ENCODE data around the gene ZBTB18. TPM values are rescaled to one million over a fixed set of nuclear protein-coding genes. Genes with fewer than 3 reads are reported as not detected.

Gene ZBTB18
- total RNA-seq, 1 donor from 2014 or later = 30.1 TPM

- no peak overlapping the region for H3K4me2 ChIP-seq
- peaks cover 3% of the 10 kb centered on the region for H3K9me3 Mint-ChIP-seq
- H3K36me3 Mint-ChIP-seq = no peaks in the 10 kb centered on the region
- no peak for DNase-seq (ENCODE audit: low spot score)
- H3F3A ChIP-seq (ENCODE audit: low read depth) = peaks cover 3% of the 10 kb centered on the region
- H3K4me3 Mint-ChIP-seq = no peak overlapping the region
- H3K4me1 ChIP-seq = peaks cover 4% of the 10 kb centered on the region
- H3K27ac ChIP-seq = no peak overlapping the region
- no peak for TF ChIP-seq EZH2 (IDR thresholded peaks at IDR 0.05)
- TF ChIP-seq CTCF (IDR thresholded peaks at IDR 0.05) = no peak
- no peak for TF ChIP-seq EZH2phosphoT487 (IDR thresholded peaks at IDR 0.05)
- H3K9me3 ChIP-seq (ENCODE audit: low read depth) = no peaks in the 10 kb centered on the region
- peaks cover 9% of the 10 kb centered on the region for H3K4me1 Mint-ChIP-seq
- no peaks in the 10 kb centered on the region for H3K36me3 ChIP-seq
- H3K27me3 Mint-ChIP-seq (ENCODE audit: insufficient read depth, low read depth) = peaks cover 7% of the 10 kb centered on the region
- no peak overlapping the region for H3K9ac ChIP-seq
- H4K20me1 ChIP-seq (ENCODE audit: low read depth) = no peaks in the 10 kb centered on the region
- no peak overlapping the region for H3K27ac Mint-ChIP-seq
- no peak overlapping the region for H3K4me3 ChIP-seq
- H2AFZ ChIP-seq (replicated peaks) = no peak overlapping the region
- H3K79me2 ChIP-seq (ENCODE audit: low read depth) = no peaks in the 10 kb centered on the region
- H3K27me3 ChIP-seq = no peaks in the 10 kb centered on the region
These were observed 31.9 kb downstream of the ZBTB18 start for GRCh38 chr1:244082969-244083368.

GRCh38 chr1:244083383-244083943, 32.4 kb downstream of the ZBTB18 start:
- no peak overlapping the region for H3K27ac ChIP-seq
- H3K79me2 ChIP-seq (ENCODE audit: low read depth) = no peaks in the 10 kb centered on the region
- H3K4me2 ChIP-seq = no peak overlapping the region
- no peaks in the 10 kb centered on the region for H3K27me3 ChIP-seq
- Mint-ChIP-seq H3K4me3 (no peak overlapping the region), H3K4me1 (peaks cover 11% of the 10 kb centered on the region), H3K9me3 (peaks cover 3% of the 10 kb centered on the region), H3K27ac (no peak overlapping the region), H3K36me3 (no peaks in the 10 kb centered on the region), H3K27me3 (ENCODE audit: insufficient read depth, low read depth) (peaks cover 7% of the 10 kb centered on the region)
- no peak overlapping the region for H3K4me3 ChIP-seq
- no peaks in the 10 kb centered on the region for H3K36me3 ChIP-seq
- peaks cover 6% of the 10 kb centered on the region for H3K4me1 ChIP-seq
- H2AFZ ChIP-seq (replicated peaks) = no peak overlapping the region
- peaks cover 6% of the 10 kb centered on the region for H3F3A ChIP-seq (ENCODE audit: low read depth)
- no peaks in the 10 kb centered on the region for H4K20me1 ChIP-seq (ENCODE audit: low read depth)
- TF ChIP-seq EZH2phosphoT487 (IDR thresholded peaks at IDR 0.05) = no peak
- TF ChIP-seq CTCF (IDR thresholded peaks at IDR 0.05) = no peak
- no peak for TF ChIP-seq EZH2 (IDR thresholded peaks at IDR 0.05)
- no peaks in the 10 kb centered on the region for H3K9me3 ChIP-seq (ENCODE audit: low read depth)
- DNase-seq (ENCODE audit: low spot score) = no peak
- no peak overlapping the region for H3K9ac ChIP-seq

- no peak overlapping the region for H3K27ac Mint-ChIP-seq
- no peaks in the 10 kb centered on the region for H4K20me1 ChIP-seq (ENCODE audit: low read depth)
- no peak overlapping the region for H3K27ac ChIP-seq
- H3K9ac ChIP-seq = no peak overlapping the region
- peaks cover 6% of the 10 kb centered on the region for H3F3A ChIP-seq (ENCODE audit: low read depth)
- no peaks in the 10 kb centered on the region for H3K79me2 ChIP-seq (ENCODE audit: low read depth)
- no peak overlapping the region for H3K4me3 ChIP-seq
- H3K4me1 Mint-ChIP-seq = peaks cover 12% of the 10 kb centered on the region
- no peaks in the 10 kb centered on the region for H3K9me3 ChIP-seq (ENCODE audit: low read depth)
- H3K4me3 Mint-ChIP-seq = no peak overlapping the region
- peaks cover 6% of the 10 kb centered on the region for H3K4me1 ChIP-seq
- H2AFZ ChIP-seq (replicated peaks) = no peak overlapping the region
- H3K4me2 ChIP-seq = no peak overlapping the region
- peaks cover 10% of the 10 kb centered on the region for H3K27me3 Mint-ChIP-seq (ENCODE audit: insufficient read depth, low read depth)
- H3K36me3 ChIP-seq = no peaks in the 10 kb centered on the region
- no peak for DNase-seq (ENCODE audit: low spot score)
- H3K9me3 Mint-ChIP-seq = peaks cover 3% of the 10 kb centered on the region
- no peaks in the 10 kb centered on the region for H3K27me3 ChIP-seq
- no peaks in the 10 kb centered on the region for H3K36me3 Mint-ChIP-seq
- TF ChIP-seq EZH2 (IDR thresholded peaks at IDR 0.05) (no peak), CTCF (IDR thresholded peaks at IDR 0.05) (no peak), EZH2phosphoT487 (IDR thresholded peaks at IDR 0.05) (no peak)
These were observed 33.7 kb downstream of the ZBTB18 start for GRCh38 chr1:244084763-244085162.

Measured in neural progenitor cell (in vitro differentiated cells).